Peyer's patch (tissue), 4 donors: ENCODE results near the gene TRIO.

Experiments used
- POLR2A ChIP-seq, 2 donors: fragments of 450-650 bp; IDR thresholded peaks; one replicate each; pipeline ENCODE4 v1.5.1; 2017; ENCODE audit warnings: antibody characterized with exemption in 2 of 2, mild to moderate bottlenecking in 2 of 2, moderate library complexity in 2 of 2
- TF ChIP-seq, protein P1 (sequence below), 6 experiments: fragments of 450-650 bp in 4 of 6; fragments of 200-600 bp in 2 of 6; sonication (generic) in 1 of 6; IDR thresholded peaks; one replicate each; pipeline ENCODE4 v1.5.1; 2017 to 2019; ENCODE audit warnings: antibody characterized with exemption in 6 of 6, mild to moderate bottlenecking in 3 of 6, moderate library complexity in 1 of 6

DNA sequence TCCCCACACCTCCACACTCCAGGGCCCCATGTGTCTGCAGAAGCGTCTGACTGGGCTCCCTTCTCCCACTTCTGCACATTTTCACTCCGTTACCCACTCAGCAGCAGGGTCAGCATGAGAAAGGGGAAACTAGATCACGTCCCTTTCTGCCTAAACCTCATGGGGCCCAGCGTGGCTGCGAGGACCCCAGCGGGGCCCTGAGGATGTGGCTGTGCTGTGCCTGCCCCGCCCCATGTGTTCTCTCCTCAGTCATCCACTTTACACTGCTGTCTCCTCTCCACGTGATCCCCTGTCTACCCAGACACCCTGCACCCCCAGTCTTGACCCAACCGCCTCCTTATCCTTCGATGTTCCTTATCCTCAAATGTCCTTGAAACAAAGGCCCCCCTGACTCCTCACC lies 378.6 kb downstream of the TRIO start:
- no peak for TF ChIP-seq POLR2A (IDR thresholded peaks at IDR 0.05)
- TF ChIP-seq, protein P1, sequence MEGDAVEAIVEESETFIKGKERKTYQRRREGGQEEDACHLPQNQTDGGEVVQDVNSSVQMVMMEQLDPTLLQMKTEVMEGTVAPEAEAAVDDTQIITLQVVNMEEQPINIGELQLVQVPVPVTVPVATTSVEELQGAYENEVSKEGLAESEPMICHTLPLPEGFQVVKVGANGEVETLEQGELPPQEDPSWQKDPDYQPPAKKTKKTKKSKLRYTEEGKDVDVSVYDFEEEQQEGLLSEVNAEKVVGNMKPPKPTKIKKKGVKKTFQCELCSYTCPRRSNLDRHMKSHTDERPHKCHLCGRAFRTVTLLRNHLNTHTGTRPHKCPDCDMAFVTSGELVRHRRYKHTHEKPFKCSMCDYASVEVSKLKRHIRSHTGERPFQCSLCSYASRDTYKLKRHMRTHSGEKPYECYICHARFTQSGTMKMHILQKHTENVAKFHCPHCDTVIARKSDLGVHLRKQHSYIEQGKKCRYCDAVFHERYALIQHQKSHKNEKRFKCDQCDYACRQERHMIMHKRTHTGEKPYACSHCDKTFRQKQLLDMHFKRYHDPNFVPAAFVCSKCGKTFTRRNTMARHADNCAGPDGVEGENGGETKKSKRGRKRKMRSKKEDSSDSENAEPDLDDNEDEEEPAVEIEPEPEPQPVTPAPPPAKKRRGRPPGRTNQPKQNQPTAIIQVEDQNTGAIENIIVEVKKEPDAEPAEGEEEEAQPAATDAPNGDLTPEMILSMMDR (IDR thresholded peaks at IDR 0.05), result no peak
